ENCODE data around the gene PRDM10. TPM values are rescaled to one million over a fixed set of nuclear protein-coding genes. Genes with fewer than 3 reads are reported as not detected.

Gene PRDM10
- total RNA-seq, 1 experiment from 2014 or later, result 6.5 TPM

DNA sequence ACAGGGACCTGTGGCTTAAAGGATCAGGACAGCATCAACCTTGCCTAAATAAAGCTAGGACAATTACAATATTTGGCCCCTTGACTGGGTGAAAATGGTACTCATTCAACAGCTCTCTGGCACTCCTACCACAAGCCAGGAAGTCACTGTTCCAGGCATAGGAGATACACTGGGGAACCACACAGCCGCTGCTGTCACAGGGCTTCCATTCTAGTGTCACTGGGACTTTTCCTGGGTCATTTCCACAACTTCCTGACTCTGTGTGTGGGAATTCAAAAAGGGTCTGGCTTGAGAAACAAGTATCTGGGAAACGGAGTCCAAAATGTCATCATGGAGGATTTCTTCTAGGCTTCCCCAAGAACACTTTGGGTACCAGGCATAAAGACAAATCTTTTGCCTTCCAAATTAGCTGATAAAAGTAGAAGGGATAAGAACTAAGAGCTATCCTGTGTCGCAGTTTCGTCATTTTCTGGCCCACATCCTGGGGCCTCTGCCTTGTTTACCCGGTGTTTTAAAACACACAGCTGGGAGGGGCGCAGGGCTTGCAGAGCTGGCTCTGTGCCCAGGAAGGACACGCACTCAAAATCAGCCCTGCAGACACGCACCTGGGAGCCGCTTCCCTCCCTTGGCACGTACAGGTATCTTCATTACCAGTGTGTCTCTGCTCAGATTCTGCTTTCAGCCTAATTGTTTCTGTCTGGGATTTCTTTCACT lies 149.0 kb downstream of the PRDM10 start:
- DNase-seq (ENCODE audit: low read depth), result no peak

DNA sequence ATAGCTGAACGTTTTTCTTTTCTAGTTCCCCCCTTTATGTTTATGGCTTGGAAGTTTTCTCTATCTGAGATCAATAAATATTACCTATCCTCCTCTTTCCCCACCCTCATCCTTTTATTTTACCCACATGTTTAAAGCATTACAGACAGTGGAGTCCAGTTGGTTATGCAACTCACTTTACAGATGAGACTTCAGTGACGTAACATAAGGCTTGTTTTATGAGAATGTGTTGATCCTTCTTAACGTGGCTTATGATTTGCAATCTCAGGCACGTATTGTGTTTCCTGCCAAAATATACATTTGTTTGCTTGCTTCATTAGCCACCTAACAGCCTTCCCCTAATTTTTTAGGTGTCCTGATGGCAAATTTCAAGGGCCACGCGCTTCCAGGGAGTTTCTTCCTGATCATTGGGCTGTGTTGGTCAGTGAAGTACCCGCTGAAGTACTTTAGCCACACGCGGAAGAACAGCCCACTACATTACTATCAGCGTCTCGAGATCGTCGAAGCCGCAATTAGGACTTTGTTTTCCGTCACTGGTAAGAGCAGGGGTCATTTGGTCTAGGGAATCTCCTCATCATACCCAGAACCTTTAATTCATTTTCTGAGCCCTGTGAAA lies 150.4 kb downstream of the PRDM10 start:
- DNase-seq (ENCODE audit: low read depth), result no peak

Other genes with a start within 250 kb of the PRDM10 start
- not detected in 2 replicates for gene TMEM45B, start 187.0 kb downstream of the PRDM10 start, total RNA-seq (2014; rRNA removed; shearing (Covaris generic))
- 22.9 and 23.6 TPM in 2 replicates for gene NFRKB, start 107.3 kb downstream of the PRDM10 start, total RNA-seq (2014; rRNA removed; shearing (Covaris generic))
- 74.3 and 87.6 TPM in 2 replicates for gene APLP2, start 67.1 kb upstream of the PRDM10 start, total RNA-seq (2014; rRNA removed; shearing (Covaris generic))
- 0.07 and 0.31 TPM in 2 replicates for gene ST14, start 156.9 kb upstream of the PRDM10 start, total RNA-seq (2014; rRNA removed; shearing (Covaris generic))

All from HT1080 (cell line).